SK-N-SH (cell line): Measurements from ENCODE around the gene MYO19. TPM values are rescaled to one million over a fixed set of nuclear protein-coding genes. Genes with fewer than 3 reads are reported as not detected.
A peak's percentile ranks its signal among the peaks of the same experiment; 100 is the strongest.

ENCODE experiments used
- CTCF ChIA-PET: fragments of 300-600, 350-600 bp; formaldehyde crosslinking; extraction: SDS; loops from one replicate; lab custom pipeline; 2021; lab: Yijun Ruan, JAX
- POLR2A ChIA-PET: fragments of 350-600 bp; sonication (Branson Sonifier 250); formaldehyde crosslinking; extraction: SDS; loops from one replicate; lab custom pipeline; 2020; ENCODE audit warnings: antibody characterized with exemption, inconsistent platforms; lab: Yijun Ruan, JAX
- DNase-seq: peaks from one replicate; pipeline ENCODE4 v3.0.0; 2012
- H2AFZ ChIP-seq: fragments of 200-600 bp; sonication (generic); 2 replicates; pipeline ENCODE4 v1.8.1; 2016; ENCODE audit warnings: antibody characterized with exemption, mild to moderate bottlenecking, low read depth
- H3F3A ChIP-seq: fragments of 200-600 bp; sonication (generic); replicated peaks from 2 replicates; pipeline ENCODE3; 2016; ENCODE audit warnings: antibody characterized with exemption, mild to moderate bottlenecking; ENCODE audit not compliant: insufficient read depth
- H3K27ac ChIP-seq, 2 experiments: fragments of 200-500 bp in 1 of 2; fragments of 200-600 bp in 1 of 2; sonication (Bioruptor generic) in 1 of 2; sonication (generic), shearing (Covaris generic) in 1 of 2; 2 replicates each; pipeline versions ENCODE4 v1.5.1 to v1.6.1; 2014 to 2016; ENCODE audit warnings: low read depth in 2 of 2, inconsistent platforms in 1 of 2, low read length in 1 of 2, mild to moderate bottlenecking in 1 of 2, mixed read lengths in 1 of 2
- H3K27me3 ChIP-seq: fragments of 200-600 bp; sonication (generic), shearing (Covaris generic); 2 replicates; pipeline ENCODE4 v1.6.1; 2016; ENCODE audit warnings: mixed run types; ENCODE audit not compliant: insufficient read depth
- H3K36me3 ChIP-seq, 2 experiments: fragments of 200-500 bp in 1 of 2; fragments of 200-600 bp in 1 of 2; sonication (Bioruptor generic) in 1 of 2; sonication (generic) in 1 of 2; replicated peaks in 1 of 2; 2 replicates each; pipeline versions ENCODE3 to v1.5.1; 2014 to 2016; ENCODE audit warnings: low read length in 1 of 2, mild to moderate bottlenecking in 1 of 2; ENCODE audit not compliant: insufficient read depth in 2 of 2, control insufficient read depth in 1 of 2
- H3K4me1 ChIP-seq, 2 experiments: fragments of 200-500 bp in 1 of 2; fragments of 200-600 bp in 1 of 2; sonication (Bioruptor generic) in 1 of 2; sonication (generic), shearing (Covaris generic) in 1 of 2; 2 replicates each; pipeline versions ENCODE4 v1.5.1 to v1.6.1; 2014 to 2016; ENCODE audit warnings: low read depth in 1 of 2, low read length in 1 of 2, mixed run types in 1 of 2; ENCODE audit not compliant: insufficient read depth in 2 of 2, control insufficient read depth in 1 of 2
- H3K4me2 ChIP-seq: fragments of 200-600 bp; sonication (generic), shearing (Covaris generic); 2 replicates; pipeline ENCODE4 v1.6.1; 2017; ENCODE audit warnings: mixed run types
- H3K4me3 ChIP-seq, 2 experiments: fragments of 200-500 bp in 1 of 2; fragments of 200-600 bp in 1 of 2; sonication (Bioruptor generic) in 1 of 2; sonication (generic), shearing (Covaris generic) in 1 of 2; 2 replicates each; pipeline versions ENCODE4 v1.5.1 to v1.8.1; 2014 to 2016; ENCODE audit warnings: low read depth in 2 of 2, inconsistent platforms in 1 of 2, low read length in 1 of 2, mild to moderate bottlenecking in 1 of 2, mixed read lengths in 1 of 2, moderate library complexity in 1 of 2
- H3K79me2 ChIP-seq: fragments of 200-600 bp; sonication (generic); 2 replicates; pipeline ENCODE4 v1.8.1; 2017; ENCODE audit warnings: mild to moderate bottlenecking; ENCODE audit not compliant: insufficient read depth
- H3K9ac ChIP-seq: fragments of 200-600 bp; sonication (generic); 2 replicates; pipeline ENCODE4 v1.6.1; 2017; ENCODE audit warnings: mixed run types
- H3K9me2 ChIP-seq: fragments of 200-600 bp; sonication (generic); 2 replicates; pipeline ENCODE4 v1.6.1; 2017; ENCODE audit warnings: mixed run types
- H3K9me3 ChIP-seq: fragments of 200-600 bp; sonication (generic); 2 replicates; pipeline ENCODE4 v1.6.1; 2017; ENCODE audit warnings: mixed run types, mild to moderate bottlenecking, moderate library complexity
- H4K20me1 ChIP-seq: fragments of 200-600 bp; sonication (generic); 2 replicates; pipeline ENCODE4 v1.6.1; 2017; ENCODE audit warnings: mild to moderate bottlenecking, mixed run types; ENCODE audit not compliant: insufficient read depth
- CHD2 ChIP-seq: fragments of 150-350 bp; IDR thresholded peaks from 2 replicates; pipeline ENCODE4 v1.6.1; 2018; ENCODE audit warnings: low read length; ENCODE audit not compliant: partially characterized antibody
- EP300 ChIP-seq, 2 experiments: IDR thresholded peaks; 2 replicates each; pipeline versions ENCODE4 v1.4.0 to v1.6.1; 2012; ENCODE audit warnings: borderline replicate concordance in 1 of 2, low read depth in 1 of 2, low read length in 1 of 2
- FOXJ3 ChIP-seq: sonication (generic); formaldehyde crosslinking; IDR thresholded peaks from 2 replicates; pipeline ENCODE4 v1.5.1; 2020; ENCODE audit warnings: mild to moderate bottlenecking, missing genetic modification reagents
- JUND ChIP-seq: IDR thresholded peaks from 2 replicates; pipeline ENCODE4 v1.4.0; 2012
- MEF2A ChIP-seq: IDR thresholded peaks from 2 replicates; pipeline ENCODE4 v1.4.0; 2012; ENCODE audit warnings: low read depth, borderline replicate concordance
- MXI1 ChIP-seq: IDR thresholded peaks from 2 replicates; pipeline ENCODE4 v1.6.1; 2012; ENCODE audit warnings: mild to moderate bottlenecking, low read depth, low read length, improper control_type of control experiment
- POLR2AphosphoS5 ChIP-seq: IDR thresholded peaks from 2 replicates; pipeline ENCODE4 v1.6.1; 2012; ENCODE audit warnings: low read depth, low read length
- RCOR1 ChIP-seq: fragments of 150-350 bp; IDR thresholded peaks from 2 replicates; pipeline ENCODE4 v1.6.1; 2017; ENCODE audit warnings: antibody characterized with exemption, low read length
- REST ChIP-seq: IDR thresholded peaks from 2 replicates; pipeline ENCODE4 v1.6.1; 2012; ENCODE audit warnings: mild to moderate bottlenecking, low read depth, low read length, moderate library complexity
- RXRA ChIP-seq: IDR thresholded peaks from 2 replicates; pipeline ENCODE4 v1.4.0; 2012; ENCODE audit warnings: low read depth, mild to moderate bottlenecking, borderline replicate concordance
- SIN3A ChIP-seq: IDR thresholded peaks from 2 replicates; pipeline ENCODE4 v1.6.1; 2012; ENCODE audit warnings: low read depth, mild to moderate bottlenecking, low read length, moderate library complexity, borderline replicate concordance
- SMC3 ChIP-seq: IDR thresholded peaks from 2 replicates; pipeline ENCODE4 v1.6.1; 2012; ENCODE audit warnings: low read depth, low read length, improper control_type of control experiment
- TAF1 ChIP-seq: IDR thresholded peaks from 2 replicates; pipeline ENCODE4 v1.6.1; 2012; ENCODE audit warnings: low read depth, mild to moderate bottlenecking, low read length, moderate library complexity, borderline replicate concordance
- USF2 ChIP-seq: fragments of 150-350 bp; IDR thresholded peaks from 2 replicates; pipeline ENCODE4 v1.6.1; 2017; ENCODE audit warnings: antibody characterized with exemption, low read length, low read depth, borderline replicate concordance
- ZBTB33 ChIP-seq: IDR thresholded peaks from 2 replicates; pipeline ENCODE4 v1.4.0; 2012; ENCODE audit warnings: low read depth, borderline replicate concordance
- whole genome bisulfite sequencing: methylation state at CpG from one replicate; pipeline ENCODE4 v1.1.6; 2017; ENCODE audit warnings: low lambda C conversion rate; 5-methylcytosine and 5-hydroxymethylcytosine counted together
- polyA plus RNA-seq, 3 experiments: library from polyadenylated mRNA; depleted of rRNA; stranded (reverse); fragments of >200 nt; gene quantifications; 2 replicates each; pipeline ENCODE4 v1.2.3, GENCODE V29; 2012

The MYO19 gene
- polyA plus RNA-seq, 1 of the 3 experiments (the other 2 are of a cell fraction): 61.6 TPM

- peaks cover 9% of the 10 kb centered on the region for H3F3A ChIP-seq
- DNase-seq: no peak
- peaks cover 37 to 56% of the 10 kb centered on the region in 2 experiments for H3K36me3 ChIP-seq
- H3K4me3 ChIP-seq: no peak overlapping the region
- no peaks in the 10 kb centered on the region for H3K9me2 ChIP-seq
- 98% methylated on average over 2 of the region's 2 CpGs for WGBS
- peaks cover 43% of the 10 kb centered on the region for H4K20me1 ChIP-seq
- TF ChIP-seq RCOR1: no peak
- TF ChIP-seq JUND: no peak
- TF ChIP-seq MEF2A: no peak
- TF ChIP-seq CHD2: no peak
- no peak for TF ChIP-seq TAF1
- TF ChIP-seq POLR2AphosphoS5: no peak
- TF ChIP-seq SIN3A: no peak
- no peak for TF ChIP-seq REST
- TF ChIP-seq, all 33 proteins: peak for 0
- H3K79me2 ChIP-seq: peaks cover 68% of the 10 kb centered on the region
- POLR2A ChIA-PET: no interaction called here
- CTCF ChIA-PET: interaction anchor here (0.9 kb wide), 1 partner anchor 469 kb away, joined by 3 read pairs; no protein-coding TSS in a partner anchor
- H3K27ac ChIP-seq: no peak overlapping the region
- H3K4me2 ChIP-seq: 0 out of 2 replicates have a peak overlapping the region, but pooled peaks have one; percentile 10
- H3K9me3 ChIP-seq: no peaks in the 10 kb centered on the region
- H3K9ac ChIP-seq: no peak overlapping the region
- no peaks in the 10 kb centered on the region for H3K4me1 ChIP-seq
- no peak overlapping the region for H2AFZ ChIP-seq
- no peaks in the 10 kb centered on the region for H3K27me3 ChIP-seq
Measured at GRCh38 chr17:36578671-36579070, 44.0 kb upstream of the MYO19 start.

- no peak overlapping the region for H3K4me3 ChIP-seq
- H3F3A ChIP-seq: peaks cover 18% of the 10 kb centered on the region
- H3K9ac ChIP-seq: no peak overlapping the region
- H3K9me2 ChIP-seq: no peaks in the 10 kb centered on the region
- no peak overlapping the region for H2AFZ ChIP-seq
- H4K20me1 ChIP-seq: peaks cover 52% of the 10 kb centered on the region
- no peaks in the 10 kb centered on the region for H3K27me3 ChIP-seq
- POLR2A ChIA-PET: no interaction called here
- no peak for DNase-seq
- CTCF ChIA-PET: interaction anchor here (0.9 kb wide), 1 partner anchor 26 kb away, joined by 3 read pairs; no protein-coding TSS in a partner anchor
- peaks cover 38 to 59% of the 10 kb centered on the region in 2 experiments for H3K36me3 ChIP-seq
- WGBS: 91% methylated on average over 2 of the region's 2 CpGs
- no peak overlapping the region for H3K4me2 ChIP-seq
- H3K79me2 ChIP-seq: peaks cover 72% of the 10 kb centered on the region
- no peaks in the 10 kb centered on the region for H3K4me1 ChIP-seq
- H3K9me3 ChIP-seq: no peaks in the 10 kb centered on the region
- H3K27ac ChIP-seq: no peak overlapping the region
- TF ChIP-seq RXRA (no peak), FOXJ3 (CRISPR knock-in tag) (no peak), REST (no peak), EP300 (IDR thresholded peaks at IDR 0.05; ENCODE audit: borderline replicate concordance in 1 of 2, low read depth in 1 of 2, low read length in 1 of 2) (no peak), USF2 (no peak), MXI1 (no peak), SMC3 (no peak), ZBTB33 (no peak)
Measured at GRCh38 chr17:36576793-36577192, 42.1 kb upstream of the MYO19 start.
